Measurements from ENCODE around the gene B4GALT1.

The B4GALT1 gene

GRCh38 chr9:33167084-33167971 lies at the start of gene B4GALT1:
Gene B4GALT1 (minus strand): TSS chr9:33167336. CDS start chr9:33167169, 167 bp downstream.
- peak; percentile 98 for DNase-seq

DNA sequence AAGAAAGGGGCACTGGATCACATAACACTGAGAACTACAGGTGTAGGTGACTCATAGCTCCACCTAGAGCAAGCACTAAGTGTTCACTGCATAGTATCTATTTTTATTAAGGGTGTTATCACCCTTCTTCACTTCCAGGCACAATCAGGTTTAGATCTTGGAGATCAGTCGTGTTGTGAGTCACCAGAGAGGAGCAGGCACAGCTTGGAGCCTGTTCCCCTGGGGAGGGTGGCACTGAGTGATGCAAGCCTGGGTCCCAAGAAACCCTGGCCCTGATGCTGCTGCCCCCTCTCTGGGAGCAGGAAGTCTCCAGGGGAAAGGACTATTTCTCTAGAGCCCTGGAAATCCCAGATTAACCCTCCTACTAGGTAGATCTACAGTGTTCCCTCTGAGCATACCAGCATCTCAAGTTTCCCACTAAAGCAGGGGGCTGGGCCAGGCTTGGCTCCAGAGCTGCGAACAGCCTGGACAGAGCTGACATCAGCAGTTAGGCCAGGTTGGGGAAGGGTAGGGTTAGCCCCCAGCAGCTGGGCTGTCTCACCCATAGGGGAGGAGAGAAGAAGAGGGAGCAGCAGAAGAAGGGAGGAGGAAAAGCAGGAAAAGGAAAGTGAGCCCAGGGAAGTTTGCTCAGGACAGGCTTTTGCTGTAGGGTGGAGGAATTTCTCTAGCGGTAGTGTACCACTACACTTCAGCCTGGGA lies 44.7 kb upstream of the B4GALT1 start:
- DNase-seq = no peak

DNA sequence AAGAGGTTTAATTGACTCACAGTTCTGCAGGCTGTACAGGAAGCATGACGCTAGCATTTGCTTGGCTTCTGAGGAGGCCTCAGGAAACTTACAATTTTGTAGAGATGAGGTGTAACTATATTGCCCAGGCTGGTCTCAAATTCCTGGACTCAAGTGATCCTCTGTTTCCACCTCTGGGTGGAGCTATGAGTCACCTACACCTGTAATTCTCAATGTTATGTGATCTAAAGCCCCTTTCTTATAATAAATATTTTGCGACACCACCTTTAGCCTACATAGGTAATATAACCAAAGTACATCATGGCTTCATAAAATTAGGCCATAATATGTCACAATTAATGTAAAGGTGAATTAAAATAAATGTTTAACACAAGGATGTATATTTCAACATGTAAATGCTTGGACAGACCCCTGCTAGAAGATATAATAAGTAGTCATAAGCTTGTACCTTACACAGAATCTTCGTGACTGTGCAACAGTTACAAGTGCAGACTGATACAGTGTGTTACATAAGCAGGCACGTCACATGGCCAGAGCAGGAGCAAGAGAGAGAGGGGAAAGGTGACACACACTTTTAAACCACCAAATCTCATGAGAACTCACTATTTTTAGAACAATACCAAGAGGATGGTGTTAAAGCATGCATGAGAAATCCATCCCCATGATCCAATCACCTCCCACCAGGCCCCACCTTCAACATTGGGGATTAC lies 43.0 kb upstream of the B4GALT1 start:
- no peak for DNase-seq

GRCh38 chr9:33209394-33209793 lies 42.3 kb upstream of the B4GALT1 start:
- no peak for DNase-seq

DNA sequence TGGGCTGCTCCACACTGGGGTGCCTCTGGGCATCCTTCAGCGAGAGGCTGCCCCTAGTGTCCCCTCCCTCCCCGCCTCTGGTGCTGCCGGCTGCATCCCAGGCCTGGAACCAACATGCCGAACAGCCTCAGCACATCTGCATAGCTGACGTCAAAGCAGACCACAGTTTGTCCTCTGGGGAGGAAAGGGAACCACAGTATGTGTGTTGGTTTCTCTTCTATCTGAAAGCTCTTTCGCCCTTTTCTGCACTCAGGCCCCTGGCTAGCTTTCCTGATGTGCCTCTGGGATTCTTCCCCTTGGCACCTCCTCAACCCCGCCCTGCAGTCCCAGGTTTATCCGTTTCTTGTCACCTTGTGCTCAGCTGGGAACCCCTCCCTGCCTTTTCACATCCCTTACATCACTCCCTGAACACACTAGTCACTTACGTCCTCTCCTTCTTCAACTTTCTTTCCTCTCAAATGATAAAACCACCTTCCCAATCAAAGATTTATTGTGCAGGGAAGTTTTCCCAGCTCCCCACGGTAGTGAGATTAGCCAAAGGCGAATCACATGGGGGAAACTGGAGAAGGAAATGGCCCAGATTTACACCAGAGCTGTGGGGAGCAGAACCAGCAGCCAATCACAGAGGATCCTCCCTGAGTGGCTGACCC lies 35.5 kb upstream of the B4GALT1 start:
- peak; percentile 57 for DNase-seq

GRCh38 chr9:33202018-33202417 lies 34.9 kb upstream of the B4GALT1 start:
- DNase-seq = no peak

- no peak for DNase-seq
These were observed 31.0 kb upstream of the B4GALT1 start for GRCh38 chr9:33198165-33198564.

- no peak for DNase-seq
These were observed 30.4 kb upstream of the B4GALT1 start for GRCh38 chr9:33197279-33198152.

DNA sequence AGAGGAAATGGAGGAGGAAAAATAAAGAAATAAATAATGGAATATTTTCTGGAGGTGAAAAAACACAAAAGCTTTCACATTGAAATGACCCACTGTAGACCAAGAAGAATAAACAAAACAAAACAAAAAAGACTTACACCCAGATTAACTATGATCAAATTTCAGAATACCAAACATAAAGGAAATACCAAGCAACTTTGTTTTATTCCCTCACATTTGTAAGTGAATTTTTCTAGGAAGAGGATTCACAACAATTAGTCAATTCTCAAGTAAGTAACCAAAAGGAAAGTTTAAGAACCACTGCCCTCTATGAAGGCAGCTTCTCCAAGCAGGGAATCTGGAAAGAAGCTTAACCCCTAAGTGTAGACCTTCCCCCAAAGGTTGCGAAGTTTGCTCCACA lies 29.6 kb upstream of the B4GALT1 start:
- DNase-seq = no peak

- DNase-seq = no peak
These were observed 26.7 kb upstream of the B4GALT1 start for GRCh38 chr9:33193818-33194217.

GRCh38 chr9:33192493-33193255 lies 25.5 kb upstream of the B4GALT1 start:
- DNase-seq = no peak

- no peak for DNase-seq
These were observed 23.0 kb upstream of the B4GALT1 start for GRCh38 chr9:33190021-33190705.

- DNase-seq = no peak
These were observed 22.2 kb upstream of the B4GALT1 start for GRCh38 chr9:33189331-33189791.

GRCh38 chr9:33188711-33189110 lies 21.6 kb upstream of the B4GALT1 start:
- no peak for DNase-seq

DNA sequence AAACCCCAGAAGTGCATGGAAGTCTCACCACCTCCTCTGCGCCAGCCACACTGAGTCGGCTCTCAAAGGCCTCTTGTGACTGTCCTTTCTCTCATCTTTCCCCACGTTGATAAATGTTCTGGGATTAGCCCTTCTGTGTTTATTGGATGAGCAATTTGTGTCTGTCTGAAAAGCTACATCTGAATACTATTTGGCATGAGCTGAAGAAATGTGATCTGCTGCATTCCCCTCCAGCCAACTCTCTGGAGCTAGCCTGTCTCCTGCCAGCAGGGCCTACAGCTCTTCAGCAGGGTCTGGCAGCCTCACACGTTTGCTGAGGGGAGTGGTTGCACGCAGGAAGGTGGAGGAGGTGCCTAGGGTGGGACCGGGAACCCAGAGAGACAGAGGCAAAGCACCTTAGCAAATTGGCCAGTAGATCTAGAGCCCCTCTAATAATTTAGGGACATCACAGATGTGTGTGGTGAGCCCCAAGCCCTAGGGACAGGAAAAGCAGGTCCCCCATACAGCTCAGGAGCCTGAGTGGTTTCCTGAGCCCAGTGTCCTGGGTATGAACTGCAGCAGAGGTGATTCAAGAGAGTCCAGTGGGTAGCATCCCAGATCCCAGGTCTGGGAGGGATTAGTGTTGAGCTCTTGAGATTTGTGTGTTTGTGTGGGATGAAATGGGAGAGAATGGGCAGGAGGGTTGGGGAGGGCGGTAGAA lies 20.5 kb upstream of the B4GALT1 start:
- no peak for DNase-seq

DNA sequence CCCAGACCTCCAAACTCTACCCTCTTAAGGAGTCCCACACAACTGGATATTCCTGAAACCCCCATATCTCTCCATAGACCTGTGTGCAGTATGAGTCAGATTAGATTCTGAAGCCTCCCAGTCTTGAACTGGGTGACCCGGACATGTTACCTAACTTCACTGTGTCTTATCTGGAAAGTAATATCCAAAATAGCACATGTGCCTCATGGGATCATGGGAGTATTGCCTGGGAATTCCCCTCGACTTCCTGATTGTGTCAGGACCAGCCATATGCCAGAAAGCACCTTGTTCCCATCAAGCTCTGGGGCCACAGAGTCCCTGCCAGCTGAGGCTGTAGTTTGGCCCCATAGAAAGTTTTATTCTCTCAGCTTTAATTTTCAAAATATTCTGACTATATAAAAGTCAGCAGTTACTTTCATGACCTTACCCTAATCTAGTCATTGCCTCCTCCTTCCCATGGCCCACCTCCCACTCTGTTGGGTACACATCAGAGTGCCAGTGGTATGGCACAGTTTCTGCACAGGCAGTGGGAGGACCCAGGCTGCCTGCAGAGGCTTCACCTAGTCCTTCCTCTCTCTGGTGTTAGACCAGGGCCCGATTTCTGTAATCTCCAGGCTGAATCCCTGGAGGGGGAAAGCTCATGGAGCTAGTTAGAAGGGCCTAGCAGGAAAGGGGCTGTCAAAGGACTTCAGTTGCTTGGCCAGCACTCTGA lies 19.5 kb upstream of the B4GALT1 start:
- DNase-seq = peak; percentile 61

GRCh38 chr9:33185858-33186257 lies 18.7 kb upstream of the B4GALT1 start:
- no peak for DNase-seq

DNA sequence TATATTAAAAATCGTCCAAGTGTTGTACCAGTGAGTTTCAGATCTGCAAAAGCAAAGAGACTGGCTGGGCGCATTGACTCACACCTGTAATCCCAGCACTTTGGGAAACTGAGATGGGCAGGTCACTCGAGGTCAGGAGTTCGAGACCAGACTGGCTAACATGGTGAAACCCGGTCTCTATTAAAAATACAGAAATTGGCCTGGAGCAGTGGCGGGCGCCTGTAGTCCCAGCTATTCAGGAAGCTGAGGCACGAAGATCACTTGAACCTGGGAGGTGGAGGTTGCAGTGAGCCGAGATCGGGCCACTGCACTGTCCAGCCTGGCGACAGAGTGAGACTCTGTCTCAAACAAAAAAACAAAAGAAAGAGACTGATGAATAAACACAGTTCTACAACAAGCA lies 18.3 kb upstream of the B4GALT1 start:
- no peak for DNase-seq

- no peak for DNase-seq
These were observed 17.8 kb upstream of the B4GALT1 start for GRCh38 chr9:33184963-33185362.
